Measurements from ENCODE around the gene AURKB. TPM values are rescaled to one million over a fixed set of nuclear protein-coding genes. Genes with fewer than 3 reads are reported as not detected.
A peak's percentile ranks its signal among the peaks of the same experiment; 100 is the strongest.

The AURKB gene
- total and polyA plus RNA-seq, 2 of the 13 experiments (the other 11 are each of a cell fraction or from before 2014, with no cell fraction given), result 29.5 to 75.3 TPM

- TF ChIP-seq POGK (CRISPR knock-in tag; conservative IDR thresholded peaks at IDR 0.05) (no peak), HIVEP1 (CRISPR knock-in tag; IDR thresholded peaks at IDR 0.05) (no peak), TEF (CRISPR knock-in tag; IDR thresholded peaks at IDR 0.05) (no peak), ETV6 (CRISPR knock-in tag; conservative IDR thresholded peaks at IDR 0.05) (no peak), MED13 (CRISPR knock-in tag; IDR thresholded peaks at IDR 0.05) (no peak), CENPT (CRISPR knock-in tag; IDR thresholded peaks at IDR 0.05; ENCODE audit: low read depth) (no peak), AKAP8 (CRISPR knock-in tag; IDR thresholded peaks at IDR 0.05) (peak; percentile 49; the same call in 1 of the 2 replicates), ZNF331 (CRISPR knock-in tag; IDR thresholded peaks at IDR 0.05) (no peak), ZNF44 (CRISPR knock-in tag; IDR thresholded peaks at IDR 0.05) (no peak), HNF1B (CRISPR knock-in tag; IDR thresholded peaks at IDR 0.05) (peak; percentile 70; the same call in 1 of the 2 replicates), NR2F6 (IDR thresholded peaks at IDR 0.05) (no peak), NR2F6 (CRISPR knock-in tag; IDR thresholded peaks at IDR 0.05) (no peak)
- TF ChIP-seq, protein P1, sequence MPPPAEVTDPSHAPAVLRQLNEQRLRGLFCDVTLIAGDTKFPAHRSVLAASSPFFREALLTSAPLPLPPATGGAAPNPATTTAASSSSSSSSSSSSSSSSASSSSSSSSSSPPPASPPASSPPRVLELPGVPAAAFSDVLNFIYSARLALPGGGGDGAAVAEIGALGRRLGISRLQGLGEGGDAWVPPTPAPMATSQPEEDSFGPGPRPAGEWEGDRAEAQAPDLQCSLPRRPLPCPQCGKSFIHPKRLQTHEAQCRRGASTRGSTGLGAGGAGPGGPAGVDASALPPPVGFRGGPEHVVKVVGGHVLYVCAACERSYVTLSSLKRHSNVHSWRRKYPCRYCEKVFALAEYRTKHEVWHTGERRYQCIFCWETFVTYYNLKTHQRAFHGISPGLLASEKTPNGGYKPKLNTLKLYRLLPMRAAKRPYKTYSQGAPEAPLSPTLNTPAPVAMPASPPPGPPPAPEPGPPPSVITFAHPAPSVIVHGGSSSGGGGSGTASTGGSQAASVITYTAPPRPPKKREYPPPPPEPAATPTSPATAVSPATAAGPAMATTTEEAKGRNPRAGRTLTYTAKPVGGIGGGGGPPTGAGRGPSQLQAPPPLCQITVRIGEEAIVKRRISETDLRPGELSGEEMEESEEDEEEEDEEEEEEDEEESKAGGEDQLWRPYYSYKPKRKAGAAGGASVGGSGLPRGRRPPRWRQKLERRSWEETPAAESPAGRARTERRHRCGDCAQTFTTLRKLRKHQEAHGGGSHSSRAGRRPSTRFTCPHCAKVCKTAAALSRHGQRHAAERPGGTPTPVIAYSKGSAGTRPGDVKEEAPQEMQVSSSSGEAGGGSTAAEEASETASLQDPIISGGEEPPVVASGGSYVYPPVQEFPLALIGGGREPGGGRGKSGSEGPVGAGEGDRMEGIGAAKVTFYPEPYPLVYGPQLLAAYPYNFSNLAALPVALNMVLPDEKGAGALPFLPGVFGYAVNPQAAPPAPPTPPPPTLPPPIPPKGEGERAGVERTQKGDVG (CRISPR knock-in tag; IDR thresholded peaks at IDR 0.05; ENCODE audit: borderline replicate concordance), result 0 out of 2 replicates have a peak, but pooled peaks have one; percentile 44
- TF ChIP-seq, protein P2, sequence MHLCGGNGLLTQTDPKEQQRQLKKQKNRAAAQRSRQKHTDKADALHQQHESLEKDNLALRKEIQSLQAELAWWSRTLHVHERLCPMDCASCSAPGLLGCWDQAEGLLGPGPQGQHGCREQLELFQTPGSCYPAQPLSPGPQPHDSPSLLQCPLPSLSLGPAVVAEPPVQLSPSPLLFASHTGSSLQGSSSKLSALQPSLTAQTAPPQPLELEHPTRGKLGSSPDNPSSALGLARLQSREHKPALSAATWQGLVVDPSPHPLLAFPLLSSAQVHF (CRISPR knock-in tag; IDR thresholded peaks at IDR 0.05), result peak; percentile 14; the same call in 1 of the 2 replicates
- TF ChIP-seq, protein P3, sequence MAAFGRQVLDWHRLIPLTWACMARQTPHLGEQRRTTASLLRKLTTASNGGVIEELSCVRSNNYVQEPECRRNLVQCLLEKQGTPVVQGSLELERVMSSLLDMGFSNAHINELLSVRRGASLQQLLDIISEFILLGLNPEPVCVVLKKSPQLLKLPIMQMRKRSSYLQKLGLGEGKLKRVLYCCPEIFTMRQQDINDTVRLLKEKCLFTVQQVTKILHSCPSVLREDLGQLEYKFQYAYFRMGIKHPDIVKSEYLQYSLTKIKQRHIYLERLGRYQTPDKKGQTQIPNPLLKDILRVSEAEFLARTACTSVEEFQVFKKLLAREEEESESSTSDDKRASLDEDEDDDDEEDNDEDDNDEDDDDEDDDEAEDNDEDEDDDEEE (CRISPR knock-in tag; IDR thresholded peaks at IDR 0.05), result 0 out of 2 replicates have a peak, but pooled peaks have one; percentile 59
- TF ChIP-seq, protein P4, sequence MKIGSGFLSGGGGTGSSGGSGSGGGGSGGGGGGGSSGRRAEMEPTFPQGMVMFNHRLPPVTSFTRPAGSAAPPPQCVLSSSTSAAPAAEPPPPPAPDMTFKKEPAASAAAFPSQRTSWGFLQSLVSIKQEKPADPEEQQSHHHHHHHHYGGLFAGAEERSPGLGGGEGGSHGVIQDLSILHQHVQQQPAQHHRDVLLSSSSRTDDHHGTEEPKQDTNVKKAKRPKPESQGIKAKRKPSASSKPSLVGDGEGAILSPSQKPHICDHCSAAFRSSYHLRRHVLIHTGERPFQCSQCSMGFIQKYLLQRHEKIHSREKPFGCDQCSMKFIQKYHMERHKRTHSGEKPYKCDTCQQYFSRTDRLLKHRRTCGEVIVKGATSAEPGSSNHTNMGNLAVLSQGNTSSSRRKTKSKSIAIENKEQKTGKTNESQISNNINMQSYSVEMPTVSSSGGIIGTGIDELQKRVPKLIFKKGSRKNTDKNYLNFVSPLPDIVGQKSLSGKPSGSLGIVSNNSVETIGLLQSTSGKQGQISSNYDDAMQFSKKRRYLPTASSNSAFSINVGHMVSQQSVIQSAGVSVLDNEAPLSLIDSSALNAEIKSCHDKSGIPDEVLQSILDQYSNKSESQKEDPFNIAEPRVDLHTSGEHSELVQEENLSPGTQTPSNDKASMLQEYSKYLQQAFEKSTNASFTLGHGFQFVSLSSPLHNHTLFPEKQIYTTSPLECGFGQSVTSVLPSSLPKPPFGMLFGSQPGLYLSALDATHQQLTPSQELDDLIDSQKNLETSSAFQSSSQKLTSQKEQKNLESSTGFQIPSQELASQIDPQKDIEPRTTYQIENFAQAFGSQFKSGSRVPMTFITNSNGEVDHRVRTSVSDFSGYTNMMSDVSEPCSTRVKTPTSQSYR (CRISPR knock-in tag; IDR thresholded peaks at IDR 0.05; ENCODE audit: borderline replicate concordance), result no peak
These were observed 48.0 kb downstream of the AURKB start, which contains the start of gene VAMP2 (continued) for GRCh38 chr17:8162233-8162996.

All from HepG2 (cell line).